Bronchial epithelial cell (primary cell): ENCODE measurements around the gene ABRAXAS1. TPM values are rescaled to one million over a fixed set of nuclear protein-coding genes. Genes with fewer than 3 reads are reported as not detected.

Source experiments
- DNase-seq: peaks from one replicate; pipeline ENCODE4 v3.0.0-alpha.2; 2010; ENCODE audit warnings: low read depth
- FAIRE-seq: peaks from 2 replicates; lab custom pipeline; 2011; peaks lifted over from hg19 to GRCh38; lab: Jason Lieb, UNC
- H3K27me3 ChIP-seq: 2 replicates; pipeline ENCODE4 v1.5.1; 2011; ENCODE audit warnings: low read length; ENCODE audit not compliant: control insufficient read depth, insufficient read depth
- H3K36me3 ChIP-seq: 2 replicates; pipeline ENCODE4 v1.5.1; 2011; ENCODE audit warnings: low read length; ENCODE audit not compliant: control insufficient read depth, insufficient read depth
- H3K4me3 ChIP-seq: 2 replicates; pipeline ENCODE4 v1.5.1; 2011; ENCODE audit warnings: mild to moderate bottlenecking, low read depth, low read length, control low read depth
- total RNA-seq: library from RNA; depleted of rRNA; stranded (reverse); fragments of >200 nt; gene quantifications from 2 replicates; pipeline ENCODE4 v1.2.1, GENCODE V29; 2014
- TF ChIP-seq, protein P1 (sequence below): IDR thresholded peaks from 2 replicates; pipeline ENCODE4 v1.5.1; 2011; ENCODE audit warnings: mild to moderate bottlenecking, moderate library complexity, low read length, control low read depth, inconsistent platforms; ENCODE audit not compliant: insufficient read depth, severe bottlenecking

Gene ABRAXAS1
- total RNA-seq, 1 donor from 2014 or later = 6.6 TPM

- no peak for FAIRE-seq
- Histone ChIP-seq H3K4me3 (no peak overlapping the region), H3K36me3 (no peaks in the 10 kb centered on the region), H3K27me3 (no peaks in the 10 kb centered on the region)
- TF ChIP-seq, protein P1, sequence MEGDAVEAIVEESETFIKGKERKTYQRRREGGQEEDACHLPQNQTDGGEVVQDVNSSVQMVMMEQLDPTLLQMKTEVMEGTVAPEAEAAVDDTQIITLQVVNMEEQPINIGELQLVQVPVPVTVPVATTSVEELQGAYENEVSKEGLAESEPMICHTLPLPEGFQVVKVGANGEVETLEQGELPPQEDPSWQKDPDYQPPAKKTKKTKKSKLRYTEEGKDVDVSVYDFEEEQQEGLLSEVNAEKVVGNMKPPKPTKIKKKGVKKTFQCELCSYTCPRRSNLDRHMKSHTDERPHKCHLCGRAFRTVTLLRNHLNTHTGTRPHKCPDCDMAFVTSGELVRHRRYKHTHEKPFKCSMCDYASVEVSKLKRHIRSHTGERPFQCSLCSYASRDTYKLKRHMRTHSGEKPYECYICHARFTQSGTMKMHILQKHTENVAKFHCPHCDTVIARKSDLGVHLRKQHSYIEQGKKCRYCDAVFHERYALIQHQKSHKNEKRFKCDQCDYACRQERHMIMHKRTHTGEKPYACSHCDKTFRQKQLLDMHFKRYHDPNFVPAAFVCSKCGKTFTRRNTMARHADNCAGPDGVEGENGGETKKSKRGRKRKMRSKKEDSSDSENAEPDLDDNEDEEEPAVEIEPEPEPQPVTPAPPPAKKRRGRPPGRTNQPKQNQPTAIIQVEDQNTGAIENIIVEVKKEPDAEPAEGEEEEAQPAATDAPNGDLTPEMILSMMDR = no peak
- peak; percentile 11 for DNase-seq
Measured at GRCh38 chr4:83413676-83414075, 71.2 kb downstream of the ABRAXAS1 start.

Other genes with a start within 250 kb of the ABRAXAS1 start
- gene COQ2, start 200.3 kb downstream of the ABRAXAS1 start, total RNA-seq = 9.5 and 14.7 TPM in 2 replicates
- gene HPSE, start 150.3 kb downstream of the ABRAXAS1 start, total RNA-seq = 2.6 and 9.7 TPM in 2 replicates
- 7.4 and 10.1 TPM in 2 replicates for gene HELQ, start 29.3 kb downstream of the ABRAXAS1 start, total RNA-seq
- 22.9 and 31.2 TPM in 2 replicates for gene MRPS18C, start 29.0 kb downstream of the ABRAXAS1 start, total RNA-seq
- 4.5 and 13.7 TPM in 2 replicates for gene GPAT3, start 51.0 kb upstream of the ABRAXAS1 start, total RNA-seq